HG03064 (cell line): ENCODE results near the gene PTRH1.

Experiments used
- ATAC-seq: cut with Tn5 transposase; IDR thresholded peaks from one replicate; pipeline ENCODE4 v1.9.1; 2021; ENCODE audit warnings: low read depth; ENCODE audit not compliant: unreplicated experiment

The PTRH1 gene

GRCh38 chr9:127667127-127667844, 48.2 kb downstream of the PTRH1 start:
- no peak for ATAC-seq

DNA sequence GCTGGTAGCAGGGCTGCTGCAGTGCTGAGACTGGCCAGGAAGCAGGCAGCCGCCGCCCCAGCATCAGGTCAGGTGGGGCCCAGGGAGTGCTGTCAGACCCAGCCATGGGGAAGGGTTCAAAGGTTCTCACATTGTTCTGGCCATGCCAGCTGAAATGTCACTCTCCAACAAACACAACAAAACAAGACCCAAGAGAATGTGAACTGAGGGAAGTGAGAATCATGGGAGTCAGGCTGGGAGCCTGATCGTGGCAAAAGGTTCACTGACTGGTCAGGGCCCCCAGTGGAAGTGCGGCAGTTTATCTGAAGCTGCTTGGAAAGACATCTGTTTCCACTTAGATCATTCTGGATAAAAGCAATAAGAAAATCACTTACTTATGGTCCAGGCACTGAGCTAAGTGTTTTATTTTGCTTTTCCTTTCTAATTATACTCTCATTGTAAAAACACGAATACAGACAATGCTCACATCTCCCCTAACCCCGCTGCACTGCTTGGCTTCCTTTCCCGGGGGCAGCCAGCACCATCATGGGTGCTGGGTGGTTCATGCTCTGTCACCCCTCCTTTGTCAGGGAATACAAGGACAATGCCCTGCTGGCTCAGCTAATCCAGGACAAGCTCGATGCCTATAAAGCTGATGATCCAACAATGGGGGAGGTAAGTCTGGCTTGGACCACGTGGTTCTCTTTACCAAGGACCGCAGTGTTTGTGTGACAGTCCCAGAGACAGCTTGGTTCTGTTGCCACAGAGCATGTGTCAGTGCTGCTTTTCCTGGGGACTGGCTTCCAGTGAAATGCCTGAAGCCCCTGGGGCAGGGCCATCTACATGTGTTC, 50.6 kb downstream of the PTRH1 start:
- ATAC-seq, result no peak

DNA sequence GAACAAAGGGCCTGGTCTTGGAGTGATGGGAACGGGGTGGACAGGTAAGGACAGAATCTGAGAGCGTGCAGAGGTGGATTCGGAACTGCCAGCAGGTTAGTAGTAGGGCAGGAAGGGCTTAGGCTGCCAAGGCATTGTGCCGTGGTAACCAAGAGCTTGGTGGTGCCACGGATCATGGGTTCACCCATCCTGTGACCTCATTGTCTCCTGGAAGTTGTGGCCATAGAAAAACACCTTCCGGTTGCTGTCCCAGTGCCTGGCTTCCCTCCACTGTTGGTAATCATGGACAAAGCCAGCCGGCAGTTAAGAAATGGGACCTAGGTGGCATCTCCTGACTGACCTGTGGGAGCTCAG, 51.2 kb downstream of the PTRH1 start:
- no peak for ATAC-seq
